ENCODE measurements around the gene DNAJB8.

The DNAJB8 gene

DNA sequence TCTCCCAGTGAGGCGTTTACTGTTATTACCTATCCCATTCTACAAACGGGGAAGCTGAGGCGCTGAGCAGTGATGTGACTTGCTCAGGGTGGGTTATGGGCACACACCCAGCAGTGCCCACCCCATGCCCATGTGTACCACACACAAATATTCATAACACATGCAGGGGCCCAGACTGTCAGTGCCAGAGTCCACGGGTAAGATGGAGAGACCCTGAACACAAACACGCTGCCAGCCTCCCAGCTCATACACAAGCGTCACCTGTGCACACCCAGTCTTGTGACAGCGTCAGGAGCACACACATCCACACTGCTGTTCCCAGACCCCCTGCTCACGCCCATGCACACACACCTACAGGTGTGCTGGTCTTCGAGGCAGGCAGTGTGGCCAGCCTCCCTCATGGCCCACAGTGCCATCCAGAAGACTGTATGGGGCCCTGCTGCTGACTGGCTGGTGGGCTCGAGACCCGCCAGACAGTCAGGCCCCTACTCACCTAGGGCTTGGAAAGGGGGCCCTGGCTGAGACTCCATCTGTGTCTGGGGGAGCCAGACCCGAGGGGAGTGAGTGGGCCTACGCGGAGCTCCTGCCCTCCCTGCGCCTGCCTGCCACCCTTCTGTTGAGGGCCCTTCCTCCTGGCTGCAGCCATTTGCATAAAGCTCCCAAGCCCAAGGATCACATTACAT lies 39.4 kb downstream of the DNAJB8 start:
- DNase-seq (ENCODE audit: low read depth in 2 of 3, low spot score in 1 of 3): no peak

DNA sequence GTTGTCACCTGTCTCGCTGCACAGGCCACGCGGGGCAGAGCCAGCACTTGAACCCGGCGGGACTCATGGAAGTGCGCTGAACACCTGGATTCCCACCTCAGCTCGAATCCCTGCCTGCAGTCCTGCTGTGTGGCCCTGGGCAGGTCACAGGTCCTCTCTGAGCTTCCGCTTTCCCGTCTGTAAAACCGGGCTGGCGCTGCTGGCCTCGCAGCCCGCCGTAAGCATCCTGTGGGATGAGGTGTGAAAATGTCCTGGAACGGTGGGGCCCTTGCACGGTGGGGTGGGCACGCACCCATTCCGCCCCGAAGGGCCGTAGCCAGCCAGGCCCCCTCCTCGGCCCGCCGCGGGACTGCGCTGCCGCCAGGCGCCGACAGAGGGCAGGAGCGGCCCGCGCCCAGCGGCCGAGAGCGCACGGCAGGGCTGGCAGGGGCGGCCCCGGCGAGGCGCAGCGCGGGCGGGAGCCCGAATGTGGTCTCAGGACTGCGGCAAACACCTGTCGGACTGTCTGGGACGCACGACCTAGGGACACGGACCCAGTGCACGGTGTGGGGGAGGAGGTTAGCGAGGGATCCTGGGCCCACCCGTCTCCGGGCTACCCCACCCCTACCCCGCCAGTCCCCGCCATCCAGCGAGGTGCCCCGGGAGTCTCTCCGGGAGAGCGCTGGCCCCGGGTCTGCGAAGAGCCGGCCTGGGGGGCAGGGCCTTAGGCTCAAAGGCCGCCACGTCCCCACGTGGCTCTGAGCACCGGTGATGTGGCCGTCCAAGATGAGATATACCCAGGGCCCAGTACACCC lies 40.4 kb downstream of the DNAJB8 start:
- peak in 2 of 3 donors; percentile 31 to 41 for DNase-seq (ENCODE audit: low read depth in 2 of 3, low spot score in 1 of 3)

DNA sequence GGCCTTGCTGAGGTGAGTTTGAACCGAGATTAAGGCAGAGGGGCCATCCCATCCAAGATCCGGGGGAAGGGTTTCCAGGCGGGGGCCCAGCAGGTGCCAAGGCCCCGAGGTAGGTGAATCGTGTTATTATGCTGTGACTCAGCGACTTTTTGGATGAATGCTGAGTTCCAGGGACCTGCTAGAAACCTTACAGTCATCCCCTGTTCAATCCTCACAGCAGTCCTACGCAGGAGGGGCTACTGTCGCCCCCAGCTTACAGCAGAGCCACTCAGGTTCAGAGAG lies 40.9 kb downstream of the DNAJB8 start:
- no peak for DNase-seq (ENCODE audit: low read depth in 2 of 3, low spot score in 1 of 3)

DNA sequence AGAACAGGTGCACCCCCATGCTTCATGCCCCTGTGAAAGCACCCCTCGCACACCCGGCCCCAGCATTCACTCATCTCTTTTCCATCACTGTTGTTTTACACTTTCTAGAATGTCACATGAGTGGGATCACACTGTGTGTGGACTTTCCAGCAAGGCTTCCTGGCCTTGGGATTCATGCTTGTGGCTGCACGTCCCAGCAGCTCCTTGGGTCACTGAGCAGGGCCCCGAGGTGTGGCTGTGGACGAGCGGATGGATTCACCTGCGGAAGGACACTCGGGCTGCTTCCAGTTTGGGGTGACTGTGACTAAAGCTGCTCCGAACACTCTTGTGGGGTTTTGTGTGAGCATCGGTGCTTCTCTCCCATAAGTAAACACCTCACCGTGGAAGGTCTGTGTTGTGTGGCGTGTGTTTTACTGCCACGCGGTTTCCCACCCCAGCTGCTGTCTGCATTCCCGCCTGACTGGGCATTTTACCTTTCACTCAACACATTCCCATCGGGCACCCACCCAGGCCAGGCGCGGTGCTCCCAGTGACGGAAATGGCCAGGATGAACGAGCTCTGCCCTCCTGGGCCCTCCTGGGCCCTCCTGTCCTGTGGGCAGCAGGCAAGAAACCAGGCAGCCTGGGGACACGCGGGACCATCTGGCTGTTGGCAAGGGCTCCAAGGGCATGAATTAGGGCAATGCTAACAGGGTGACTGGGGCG lies 41.4 kb downstream of the DNAJB8 start:
- DNase-seq (ENCODE audit: low read depth in 2 of 3, low spot score in 1 of 3): no peak

DNA sequence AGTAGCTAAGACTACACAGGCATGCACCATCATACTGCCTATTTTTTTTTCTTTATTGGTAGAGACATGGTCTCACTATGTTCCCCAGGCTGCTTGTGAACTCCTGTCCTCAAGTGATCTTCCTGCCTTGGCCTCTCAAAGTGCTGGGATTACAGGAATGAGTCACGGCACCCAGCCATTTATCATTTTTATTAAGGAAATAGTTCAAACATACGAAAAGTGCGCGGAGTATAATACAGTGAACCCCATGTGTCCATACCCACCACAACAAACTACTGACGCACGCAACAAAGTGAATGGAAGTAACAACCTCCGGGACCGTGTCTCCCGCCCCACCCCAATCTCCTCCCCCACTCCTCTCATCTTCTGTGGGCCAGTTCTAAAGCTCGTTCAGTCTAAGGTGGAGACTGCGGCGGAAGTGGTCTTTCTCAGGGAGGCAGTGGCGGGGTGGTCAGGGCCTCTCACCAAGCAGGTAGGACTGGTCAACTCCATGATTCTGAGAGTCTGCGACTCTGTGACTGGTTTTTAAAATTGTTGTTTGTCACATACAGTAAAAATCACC lies 42.1 kb downstream of the DNAJB8 start:
- DNase-seq (ENCODE audit: low read depth in 2 of 3, low spot score in 1 of 3): no peak

DNA sequence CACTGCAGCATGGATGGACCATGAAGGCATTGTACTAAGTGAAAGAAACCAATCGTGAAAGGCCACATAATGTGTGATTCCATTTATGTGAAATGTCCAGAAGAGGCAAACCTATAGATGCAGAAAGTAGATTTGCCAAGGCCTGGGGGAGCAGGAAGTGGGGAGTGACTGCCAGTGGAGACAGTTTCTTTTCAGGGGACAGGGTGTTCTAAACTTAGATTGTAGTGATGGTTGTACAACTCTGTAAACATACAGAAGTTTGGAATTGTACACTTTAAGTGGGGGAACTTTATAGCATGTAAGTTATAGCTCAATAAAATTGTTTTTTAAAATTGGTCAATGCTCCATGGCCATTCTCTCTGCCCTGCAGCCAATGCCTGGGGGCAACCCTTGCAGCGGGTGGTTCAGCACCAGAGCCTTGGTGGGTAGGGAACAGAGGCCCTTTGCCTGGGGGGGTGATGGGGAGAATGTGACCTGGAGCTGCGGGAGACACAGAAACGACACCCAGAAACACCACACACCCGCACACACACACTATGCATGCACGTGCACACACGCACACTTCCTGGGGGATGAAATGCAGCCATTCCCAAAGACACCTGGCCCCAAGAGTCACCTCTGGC lies 43.1 kb downstream of the DNAJB8 start:
- no peak for DNase-seq (ENCODE audit: low read depth in 2 of 3, low spot score in 1 of 3)

DNA sequence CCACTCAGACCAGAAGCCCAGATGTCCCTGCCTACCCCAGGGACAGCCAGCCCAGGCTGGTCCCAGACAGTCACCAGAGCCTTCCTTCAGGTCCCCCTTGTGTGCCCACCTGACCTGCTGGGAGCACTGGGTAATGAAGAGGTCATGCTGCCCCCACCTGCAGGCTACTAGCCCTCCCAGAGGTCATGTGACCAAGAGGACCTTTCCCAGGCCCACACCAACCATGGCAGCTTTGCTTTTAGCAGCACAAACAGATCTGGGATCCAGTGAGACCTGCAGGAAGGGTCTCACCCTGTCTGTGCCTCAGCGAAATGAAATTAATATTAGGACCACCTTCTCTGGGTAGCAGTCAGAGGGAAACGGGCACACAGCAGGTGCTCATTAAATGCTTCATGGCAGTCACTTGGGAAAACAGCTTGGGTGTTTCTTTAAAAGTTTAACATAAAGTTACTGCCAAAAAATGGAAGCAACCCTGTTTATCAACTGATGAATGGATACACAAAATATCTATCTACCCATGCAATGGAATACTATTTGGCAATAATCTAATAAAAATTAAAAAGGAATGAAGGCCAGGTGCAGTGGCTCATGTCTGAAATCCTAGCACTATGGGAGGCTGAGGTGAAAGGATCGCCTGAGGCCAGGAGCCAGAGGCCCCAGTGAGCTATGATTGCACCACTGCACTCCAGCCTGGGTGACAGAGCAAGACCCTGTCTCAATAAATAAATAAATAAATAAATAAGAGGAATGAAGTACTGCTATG lies 43.7 kb downstream of the DNAJB8 start:
- no peak for DNase-seq (ENCODE audit: low read depth in 2 of 3, low spot score in 1 of 3)

DNA sequence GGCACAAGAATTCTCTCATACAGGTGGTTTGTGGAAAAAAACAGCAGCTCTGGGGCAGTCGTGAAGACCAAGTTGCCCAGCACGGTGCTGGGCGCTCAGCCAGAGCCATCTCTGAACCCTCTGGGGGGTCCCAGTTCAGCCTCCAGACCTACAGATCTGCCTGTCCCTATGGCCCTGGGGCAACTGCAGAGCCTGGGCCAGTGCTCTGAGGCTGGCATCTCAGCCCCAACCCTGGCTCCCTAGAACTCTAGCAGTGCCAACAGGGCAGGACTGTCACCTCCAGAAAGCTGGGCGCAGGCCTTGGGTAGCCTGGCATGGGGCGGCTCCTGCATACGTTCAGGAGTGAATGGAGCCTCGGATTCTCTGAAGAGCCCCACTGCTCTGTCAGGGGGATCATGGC lies 44.7 kb downstream of the DNAJB8 start:
- no peak for DNase-seq (ENCODE audit: low read depth in 2 of 3, low spot score in 1 of 3)

DNA sequence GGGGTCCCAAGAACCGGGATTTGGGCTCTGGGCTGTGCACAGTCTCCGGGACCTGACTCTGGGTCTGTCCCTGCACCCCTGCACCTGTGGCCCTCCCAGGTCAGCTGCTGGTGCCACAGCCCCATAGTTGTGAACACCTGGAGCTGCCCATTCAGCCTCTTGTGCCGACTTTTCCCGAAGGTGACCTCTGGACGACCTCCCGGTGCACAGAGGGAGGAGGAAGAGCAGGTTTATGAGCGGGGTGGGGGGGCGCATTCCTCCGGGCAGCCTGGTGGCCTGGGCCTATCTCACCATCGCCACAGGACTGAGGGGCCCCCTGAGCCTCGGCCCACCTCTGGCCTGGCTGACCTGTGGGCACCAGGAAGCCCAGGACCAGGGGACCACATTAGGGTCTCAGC lies 45.3 kb downstream of the DNAJB8 start:
- no peak for DNase-seq (ENCODE audit: low read depth in 2 of 3, low spot score in 1 of 3)

DNA sequence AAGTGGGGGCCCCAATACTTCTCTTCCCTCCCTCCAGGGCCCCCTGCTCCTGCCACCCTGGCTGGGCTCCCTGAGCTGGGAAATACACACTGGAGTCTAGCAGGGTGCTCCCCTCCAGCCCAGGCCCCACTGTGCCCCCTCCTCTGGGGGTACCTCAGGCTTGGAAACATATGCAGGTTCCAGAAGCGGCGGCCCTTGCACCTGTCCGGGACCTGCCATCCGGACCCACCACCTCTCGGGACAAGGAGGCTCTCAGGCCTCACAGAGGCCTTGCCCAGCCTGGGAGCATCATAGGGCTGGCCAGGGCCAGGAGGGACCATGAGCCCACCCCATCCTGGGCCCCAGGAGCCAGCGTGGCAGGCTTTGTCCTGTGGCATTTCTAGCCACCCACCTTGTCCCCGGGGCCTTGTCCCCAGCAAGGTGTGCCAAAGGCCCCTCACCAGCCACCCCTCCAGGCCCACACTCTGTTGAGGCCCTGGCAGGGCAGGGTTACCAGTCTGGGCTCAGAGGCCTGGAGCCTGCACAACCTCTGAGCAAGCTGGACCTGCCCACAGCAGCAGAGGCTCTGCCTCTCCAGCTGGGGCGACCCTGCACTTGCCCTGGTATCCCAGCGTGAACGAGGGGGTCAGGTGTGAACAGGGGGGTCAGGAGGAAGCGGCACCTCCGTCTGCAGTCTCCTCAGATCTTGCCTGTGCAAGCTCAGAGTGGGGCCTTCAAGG lies 45.8 kb downstream of the DNAJB8 start:
- no peak for DNase-seq (ENCODE audit: low read depth in 2 of 3, low spot score in 1 of 3)

DNA sequence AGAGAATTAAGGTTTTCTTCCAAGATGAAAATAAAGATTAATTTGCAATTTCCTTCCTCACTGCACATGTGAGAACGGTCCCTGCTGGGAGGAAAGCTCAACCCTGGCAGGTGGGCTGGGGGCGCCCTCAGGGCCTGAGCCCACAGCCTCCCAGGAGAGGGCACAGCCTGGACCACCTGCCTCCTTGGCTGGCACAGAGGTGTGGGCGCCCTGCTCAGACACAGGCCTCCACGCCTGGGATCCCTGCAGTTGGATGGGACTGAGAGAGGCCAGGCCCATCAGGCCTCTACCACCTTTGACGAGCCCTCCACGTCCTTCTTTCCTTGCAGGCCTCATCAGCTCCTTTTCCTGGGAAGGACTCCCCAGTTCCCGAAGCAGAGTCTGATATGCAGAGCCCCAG lies 46.4 kb downstream of the DNAJB8 start:
- DNase-seq (ENCODE audit: low read depth in 2 of 3, low spot score in 1 of 3): no peak

DNA sequence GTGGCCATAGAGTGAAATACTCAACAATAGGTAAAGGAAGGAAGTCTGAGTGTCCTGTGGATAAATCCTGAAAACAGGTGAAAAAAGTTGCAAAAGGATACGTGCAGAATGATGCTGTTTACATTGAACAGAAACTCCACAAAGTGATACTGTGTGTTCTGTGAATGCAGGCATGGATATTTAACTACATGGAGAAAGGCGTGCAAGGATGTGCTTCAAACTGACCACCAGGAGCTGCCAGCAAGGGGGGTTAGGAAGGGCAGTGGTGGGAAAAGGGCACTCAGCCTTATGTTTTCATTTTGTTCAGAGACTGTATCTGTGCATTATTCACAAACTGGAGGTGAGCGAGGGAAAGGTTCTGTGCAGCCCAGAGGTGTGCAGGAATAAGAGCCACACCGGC lies 47.4 kb downstream of the DNAJB8 start:
- no peak for DNase-seq (ENCODE audit: low read depth in 2 of 3, low spot score in 1 of 3)

DNA sequence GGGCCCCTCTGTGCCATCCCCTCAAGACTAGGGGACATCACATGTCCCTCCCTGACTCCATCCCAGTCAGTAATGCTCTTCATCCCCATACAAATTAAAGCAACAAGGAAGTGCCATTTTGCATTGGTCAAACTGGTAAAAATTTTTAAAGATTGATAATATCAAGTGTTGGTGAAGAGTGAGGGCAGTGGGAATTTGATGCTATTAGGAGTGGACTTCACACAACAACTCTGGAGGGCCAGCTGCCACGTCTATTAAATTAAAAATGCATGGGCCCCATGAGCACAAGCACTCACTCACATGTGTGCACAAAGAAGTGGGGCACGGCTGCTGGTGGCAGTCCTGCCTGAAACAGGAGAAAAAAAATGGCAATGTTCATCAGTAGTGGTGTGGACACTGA lies 47.8 kb downstream of the DNAJB8 start:
- no peak for DNase-seq (ENCODE audit: low read depth in 2 of 3, low spot score in 1 of 3)

DNA sequence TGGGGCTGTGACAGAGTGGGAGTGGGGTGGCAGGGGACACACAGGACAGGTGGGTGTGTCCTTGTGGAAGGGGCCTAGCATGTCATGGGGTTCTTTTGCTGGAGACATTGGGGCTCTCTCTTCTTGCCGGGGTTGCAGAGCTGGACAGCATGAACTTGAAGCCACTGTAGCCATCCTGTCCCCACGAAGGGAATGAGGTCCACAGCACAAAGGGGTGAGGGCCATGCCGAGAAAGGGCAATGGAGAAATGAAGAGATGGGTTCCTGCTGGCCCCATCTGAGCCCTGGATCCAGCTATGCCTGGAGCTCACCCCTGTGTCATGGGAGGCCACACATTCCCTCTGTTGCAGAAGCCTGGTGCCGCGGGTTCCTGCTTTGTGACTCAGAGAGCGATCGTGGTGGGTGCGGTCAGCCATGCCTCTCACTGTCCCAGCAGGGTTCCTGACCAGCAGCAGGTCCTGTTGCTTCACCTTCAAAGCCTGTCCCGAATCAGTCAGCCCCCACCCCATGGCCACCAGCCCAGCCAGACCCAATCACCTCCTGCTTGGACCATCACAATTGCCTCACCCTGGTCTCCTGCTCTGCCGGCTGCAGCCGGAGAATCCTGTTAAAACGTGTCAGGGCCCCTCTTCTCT lies 50.0 kb downstream of the DNAJB8 start:
- DNase-seq (ENCODE audit: low read depth in 2 of 3, low spot score in 1 of 3): no peak

DNA sequence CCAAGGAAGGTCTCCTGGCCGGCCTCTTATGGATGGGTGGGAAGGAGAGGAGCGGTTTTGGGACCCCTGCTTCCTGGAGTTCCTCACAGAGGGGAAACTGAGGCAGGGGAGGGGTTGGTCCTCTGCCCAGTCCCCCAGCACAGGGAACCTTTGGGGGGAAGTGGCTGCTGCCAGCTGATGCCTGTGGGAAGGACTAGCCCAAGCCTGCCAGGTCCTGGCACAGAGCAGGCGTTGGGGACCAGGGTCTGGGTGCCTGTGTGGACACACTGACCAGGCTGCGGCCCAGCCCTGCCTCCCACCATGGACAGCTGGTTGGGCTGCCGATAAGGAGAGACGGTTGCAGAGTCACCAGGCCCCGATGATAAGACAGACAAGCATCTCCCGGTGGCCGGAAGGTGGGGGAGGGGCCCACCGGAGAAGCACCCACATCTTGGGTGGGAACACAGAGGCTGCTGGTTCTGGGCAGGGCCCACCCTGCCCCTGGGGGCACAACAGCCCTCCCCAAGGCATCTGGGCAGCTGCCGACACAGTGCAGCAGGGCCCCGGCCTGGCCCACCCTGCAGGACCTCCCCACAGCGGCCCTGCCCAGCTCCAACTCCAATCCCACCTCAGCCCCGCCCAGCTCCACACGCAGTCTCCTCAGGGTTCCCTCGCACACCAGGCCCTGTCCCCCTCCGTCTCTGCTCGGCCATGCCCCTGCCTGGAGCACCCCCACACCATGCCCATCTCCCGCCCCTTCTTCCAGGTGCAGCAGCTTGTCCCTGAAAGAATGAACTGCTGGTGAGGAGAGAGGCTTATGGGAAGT lies 50.7 kb downstream of the DNAJB8 start:
- DNase-seq (ENCODE audit: low read depth in 2 of 3, low spot score in 1 of 3): no peak

DNA sequence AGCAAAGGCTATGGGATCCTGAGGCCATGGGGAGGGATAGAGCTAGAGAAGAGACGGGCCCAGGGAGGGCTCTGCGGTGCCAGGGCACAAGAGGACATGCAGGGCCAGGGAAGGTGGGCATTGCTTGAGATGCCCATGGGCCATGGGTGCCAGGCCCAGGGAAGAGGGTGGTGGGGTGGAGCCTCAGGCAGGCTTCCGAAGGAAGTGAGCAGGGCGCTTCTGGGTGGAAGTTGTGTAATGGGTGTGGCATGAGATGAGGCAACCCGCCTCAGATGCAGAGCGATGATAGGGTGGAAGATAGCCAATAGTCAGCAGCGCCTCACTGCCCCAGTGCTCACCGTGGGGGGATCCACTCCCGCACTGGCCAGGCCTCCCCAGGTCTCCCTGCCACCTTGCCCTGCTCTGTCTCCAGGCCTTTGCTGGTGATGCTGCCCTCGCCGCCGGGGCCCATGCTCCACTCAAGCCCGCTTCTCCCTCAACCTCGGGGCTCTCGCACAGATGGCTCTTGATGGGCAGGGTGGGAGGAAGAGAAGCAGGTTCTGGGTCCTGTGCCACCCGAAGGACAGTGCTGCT lies 51.4 kb downstream of the DNAJB8 start:
- DNase-seq (ENCODE audit: low read depth in 2 of 3, low spot score in 1 of 3): no peak

DNA sequence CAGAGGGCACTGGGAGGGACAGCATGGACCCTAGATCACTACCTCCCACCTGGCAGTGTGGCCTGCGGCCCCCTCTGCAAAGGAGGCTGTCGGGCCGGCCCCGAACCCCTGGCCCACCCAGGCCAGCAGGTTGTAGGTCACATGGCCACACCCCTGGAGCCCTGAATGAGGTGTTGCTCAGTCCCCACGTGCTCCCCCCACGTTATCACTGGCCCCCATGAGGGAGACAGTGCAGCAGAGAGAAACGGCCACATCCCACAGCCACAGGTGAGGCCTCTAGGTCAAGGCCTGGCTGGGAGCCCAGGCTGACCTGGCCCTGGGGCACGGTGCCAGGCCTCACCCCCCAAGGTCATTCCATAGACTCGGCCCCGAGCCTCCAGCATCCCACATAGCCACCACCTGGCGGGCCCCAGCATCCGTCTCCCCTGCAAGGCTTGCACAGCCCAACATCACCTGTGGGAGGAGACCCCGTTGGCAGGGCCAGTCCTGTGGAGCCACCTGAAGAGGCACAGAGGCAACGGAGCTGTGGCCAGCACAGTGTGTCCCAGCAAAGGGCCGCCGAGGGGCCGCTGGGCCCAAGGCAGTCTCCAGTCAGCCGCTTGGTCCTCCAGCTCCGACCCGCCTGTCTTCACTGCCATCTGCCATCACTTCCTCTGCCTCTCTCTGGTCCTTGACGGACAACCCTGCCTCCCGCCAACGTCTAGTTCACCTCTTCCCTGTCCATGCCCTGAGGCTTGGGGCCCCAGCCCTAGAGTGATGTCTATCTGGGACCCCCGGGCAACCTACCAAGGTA lies 53.1 kb downstream of the DNAJB8 start:
- DNase-seq (ENCODE audit: low read depth in 2 of 3, low spot score in 1 of 3): no peak

DNA sequence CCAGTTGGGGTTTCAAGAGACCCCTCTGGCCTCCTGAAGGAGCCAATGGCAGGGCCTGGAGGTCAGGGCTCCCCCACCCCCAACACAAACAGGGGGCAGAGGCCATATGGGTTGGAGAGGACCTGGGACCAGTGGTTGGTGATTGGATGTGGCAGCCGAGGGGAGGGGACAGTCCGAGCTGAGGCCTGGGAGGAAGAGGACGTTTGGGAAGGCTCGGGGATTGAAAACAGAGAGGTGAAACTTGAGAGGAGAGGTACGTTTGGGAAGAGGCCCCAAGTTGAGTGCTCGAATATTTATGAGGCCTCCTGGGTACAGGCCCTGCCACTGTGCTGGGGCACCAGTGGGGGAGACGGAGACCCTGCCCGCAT lies 53.7 kb downstream of the DNAJB8 start:
- no peak for DNase-seq (ENCODE audit: low read depth in 2 of 3, low spot score in 1 of 3)
